Neural progenitor cell (in vitro differentiated cells): Measurements from ENCODE around the gene KRTAP9-7. TPM values are rescaled to one million over a fixed set of nuclear protein-coding genes. Genes with fewer than 3 reads are reported as not detected.
"Not testable (repeated sequence)": the region's sequence is repeated elsewhere in the genome, so short reads cannot be mapped to it uniquely, and the experiment has no call there.

Experiments used
- DNase-seq: peaks from one replicate; pipeline ENCODE4 v3.0.0-alpha.2; 2016; ENCODE audit warnings: low spot score
- H2AFZ ChIP-seq: fragments of 200-600 bp; sonication (generic); replicated peaks from 2 replicates; pipeline ENCODE4 v1.6.1; 2016; ENCODE audit warnings: antibody characterized with exemption
- H3F3A ChIP-seq: fragments of 200-600 bp; sonication (generic); 2 replicates; pipeline ENCODE4 v1.6.1; 2016; ENCODE audit warnings: antibody characterized with exemption, low read depth
- H3K27ac ChIP-seq: fragments of 200-600 bp; sonication (generic); 2 replicates; pipeline ENCODE4 v1.5.1; 2016; ENCODE audit warnings: mild to moderate bottlenecking
- H3K27me3 ChIP-seq: fragments of 200-600 bp; sonication (generic); 2 replicates; pipeline ENCODE4 v1.6.1; 2016; ENCODE audit warnings: mild to moderate bottlenecking, moderate library complexity
- H3K36me3 ChIP-seq: fragments of 200-600 bp; sonication (generic); 2 replicates; pipeline ENCODE4 v1.5.1; 2016
- H3K4me1 ChIP-seq: fragments of 200-600 bp; sonication (generic); 2 replicates; pipeline ENCODE4 v1.6.1; 2016; ENCODE audit warnings: mixed run types
- H3K4me2 ChIP-seq: fragments of 200-600 bp; sonication (generic); 2 replicates; pipeline ENCODE4 v1.6.1; 2016
- H3K4me3 ChIP-seq: fragments of 200-600 bp; sonication (generic); 2 replicates; pipeline ENCODE4 v1.5.1; 2016
- H3K79me2 ChIP-seq: fragments of 200-600 bp; sonication (generic); 2 replicates; pipeline ENCODE4 v1.6.1; 2016; ENCODE audit warnings: low read depth
- H3K9ac ChIP-seq: fragments of 200-600 bp; sonication (generic); 2 replicates; pipeline ENCODE4 v1.6.1; 2016
- H3K9me3 ChIP-seq: fragments of 200-600 bp; sonication (generic); 2 replicates; pipeline ENCODE4 v1.5.1; 2016; ENCODE audit warnings: low read depth
- H4K20me1 ChIP-seq: fragments of 200-600 bp; sonication (generic); 2 replicates; pipeline ENCODE4 v1.6.1; 2016; ENCODE audit warnings: low read depth
- H3K27ac Mint-ChIP-seq: 3 replicates; pipeline ENCODE4 v1.8.0; 2021; ENCODE audit warnings: mixed read lengths
- H3K27me3 Mint-ChIP-seq: 2 replicates; pipeline ENCODE4 v1.8.0; 2022; ENCODE audit warnings: low read depth, mild to moderate bottlenecking, inconsistent platforms, moderate library complexity, mixed read lengths; ENCODE audit not compliant: insufficient read depth
- H3K36me3 Mint-ChIP-seq: 3 replicates; pipeline ENCODE4 v1.8.0; 2021; ENCODE audit warnings: mixed read lengths
- H3K4me1 Mint-ChIP-seq: 3 replicates; pipeline ENCODE4 v1.8.0; 2021; ENCODE audit warnings: mixed read lengths
- H3K4me3 Mint-ChIP-seq: 3 replicates; pipeline ENCODE4 v1.8.0; 2021; ENCODE audit warnings: mild to moderate bottlenecking, moderate library complexity, mixed read lengths
- H3K9me3 Mint-ChIP-seq: 3 replicates; pipeline ENCODE4 v1.8.0; 2020; ENCODE audit warnings: mixed read lengths
- EZH2 ChIP-seq: fragments of 200-600 bp; sonication (generic); IDR thresholded peaks from 2 replicates; pipeline ENCODE4 v1.6.1; 2017; ENCODE audit warnings: antibody characterized with exemption, mild to moderate bottlenecking, moderate library complexity
- EZH2phosphoT487 ChIP-seq: fragments of 200-600 bp; sonication (generic); IDR thresholded peaks from 2 replicates; pipeline ENCODE4 v1.6.1; 2017; ENCODE audit warnings: antibody characterized with exemption
- total RNA-seq: library from RNA; depleted of rRNA; stranded (reverse); fragments of >200 nt; gene quantifications from 2 replicates; pipeline ENCODE4 v1.2.3, GENCODE V29; 2015; ENCODE audit warnings: low replicate concordance
- TF ChIP-seq, protein P1 (sequence below): fragments of 200-600 bp; sonication (generic); IDR thresholded peaks from 2 replicates; pipeline ENCODE4 v1.5.1; 2017; ENCODE audit warnings: antibody characterized with exemption, mild to moderate bottlenecking

KRTAP9-7 gene
- total RNA-seq, 1 donor from 2014 or later: not detected

DNA sequence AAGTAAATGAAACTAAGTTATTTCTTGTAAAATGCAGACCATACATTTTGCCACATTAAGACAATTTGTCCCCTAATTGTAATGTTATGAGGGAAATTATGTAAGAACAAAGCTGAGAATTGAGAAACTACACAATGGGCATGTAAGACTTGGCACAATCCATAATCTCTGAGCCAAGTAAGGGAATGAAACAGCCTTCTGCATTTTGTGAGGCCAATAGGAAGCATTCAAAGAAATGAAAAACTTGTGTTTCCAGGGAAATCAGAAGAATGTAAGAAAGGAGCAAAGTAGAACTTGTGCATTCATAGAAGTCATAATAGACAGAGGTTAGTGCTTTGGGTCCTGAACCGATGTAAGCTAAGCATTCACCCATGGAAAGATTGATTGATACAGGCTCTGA is 24.2 kb upstream of the KRTAP9-7 start:
- no peaks in the 10 kb centered on the region for H4K20me1 ChIP-seq
- Mint-ChIP-seq H3K4me3 (no peak overlapping the region), H3K4me1 (no peaks in the 10 kb centered on the region), H3K27ac (no peak overlapping the region), H3K36me3 (no peaks in the 10 kb centered on the region), H3K27me3 (peaks cover 13% of the 10 kb centered on the region), H3K9me3 (no peaks in the 10 kb centered on the region)
- no peaks in the 10 kb centered on the region for H3K9me3 ChIP-seq
- no peak overlapping the region for H3K9ac ChIP-seq
- no peaks in the 10 kb centered on the region for H3K79me2 ChIP-seq
- no peak overlapping the region for H3K4me3 ChIP-seq
- no peak overlapping the region for H2AFZ ChIP-seq
- H3F3A ChIP-seq: no peaks in the 10 kb centered on the region
- no peak for DNase-seq
- TF ChIP-seq EZH2: no peak
- no peak for TF ChIP-seq EZH2phosphoT487
- TF ChIP-seq, protein P1, sequence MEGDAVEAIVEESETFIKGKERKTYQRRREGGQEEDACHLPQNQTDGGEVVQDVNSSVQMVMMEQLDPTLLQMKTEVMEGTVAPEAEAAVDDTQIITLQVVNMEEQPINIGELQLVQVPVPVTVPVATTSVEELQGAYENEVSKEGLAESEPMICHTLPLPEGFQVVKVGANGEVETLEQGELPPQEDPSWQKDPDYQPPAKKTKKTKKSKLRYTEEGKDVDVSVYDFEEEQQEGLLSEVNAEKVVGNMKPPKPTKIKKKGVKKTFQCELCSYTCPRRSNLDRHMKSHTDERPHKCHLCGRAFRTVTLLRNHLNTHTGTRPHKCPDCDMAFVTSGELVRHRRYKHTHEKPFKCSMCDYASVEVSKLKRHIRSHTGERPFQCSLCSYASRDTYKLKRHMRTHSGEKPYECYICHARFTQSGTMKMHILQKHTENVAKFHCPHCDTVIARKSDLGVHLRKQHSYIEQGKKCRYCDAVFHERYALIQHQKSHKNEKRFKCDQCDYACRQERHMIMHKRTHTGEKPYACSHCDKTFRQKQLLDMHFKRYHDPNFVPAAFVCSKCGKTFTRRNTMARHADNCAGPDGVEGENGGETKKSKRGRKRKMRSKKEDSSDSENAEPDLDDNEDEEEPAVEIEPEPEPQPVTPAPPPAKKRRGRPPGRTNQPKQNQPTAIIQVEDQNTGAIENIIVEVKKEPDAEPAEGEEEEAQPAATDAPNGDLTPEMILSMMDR: no peak
- no peaks in the 10 kb centered on the region for H3K36me3 ChIP-seq
- H3K27me3 ChIP-seq: no peaks in the 10 kb centered on the region
- H3K27ac ChIP-seq: no peak overlapping the region
- no peaks in the 10 kb centered on the region for H3K4me1 ChIP-seq
- no peak overlapping the region for H3K4me2 ChIP-seq

GRCh38 chr17:41254861-41255260 is 20.6 kb upstream of the KRTAP9-7 start:
- Histone ChIP-seq H3K9ac (no peak overlapping the region), H3K9me3 (no peaks in the 10 kb centered on the region), H3F3A (no peaks in the 10 kb centered on the region), H2AFZ (no peak overlapping the region), H3K27me3 (no peaks in the 10 kb centered on the region), H3K4me1 (no peaks in the 10 kb centered on the region), H3K4me3 (no peak overlapping the region), H3K27ac (no peak overlapping the region), H3K79me2 (no peaks in the 10 kb centered on the region), H3K36me3 (no peaks in the 10 kb centered on the region), H3K4me2 (no peak overlapping the region), H4K20me1 (no peaks in the 10 kb centered on the region)
- Mint-ChIP-seq H3K36me3 (no peaks in the 10 kb centered on the region), H3K27ac (no peak overlapping the region), H3K4me3 (no peak overlapping the region), H3K9me3 (no peaks in the 10 kb centered on the region), H3K4me1 (no peaks in the 10 kb centered on the region), H3K27me3 (peaks cover 7% of the 10 kb centered on the region)
- TF ChIP-seq, protein P1: no peak
- no peak for TF ChIP-seq EZH2
- no peak for TF ChIP-seq EZH2phosphoT487
- no peak for DNase-seq

DNA sequence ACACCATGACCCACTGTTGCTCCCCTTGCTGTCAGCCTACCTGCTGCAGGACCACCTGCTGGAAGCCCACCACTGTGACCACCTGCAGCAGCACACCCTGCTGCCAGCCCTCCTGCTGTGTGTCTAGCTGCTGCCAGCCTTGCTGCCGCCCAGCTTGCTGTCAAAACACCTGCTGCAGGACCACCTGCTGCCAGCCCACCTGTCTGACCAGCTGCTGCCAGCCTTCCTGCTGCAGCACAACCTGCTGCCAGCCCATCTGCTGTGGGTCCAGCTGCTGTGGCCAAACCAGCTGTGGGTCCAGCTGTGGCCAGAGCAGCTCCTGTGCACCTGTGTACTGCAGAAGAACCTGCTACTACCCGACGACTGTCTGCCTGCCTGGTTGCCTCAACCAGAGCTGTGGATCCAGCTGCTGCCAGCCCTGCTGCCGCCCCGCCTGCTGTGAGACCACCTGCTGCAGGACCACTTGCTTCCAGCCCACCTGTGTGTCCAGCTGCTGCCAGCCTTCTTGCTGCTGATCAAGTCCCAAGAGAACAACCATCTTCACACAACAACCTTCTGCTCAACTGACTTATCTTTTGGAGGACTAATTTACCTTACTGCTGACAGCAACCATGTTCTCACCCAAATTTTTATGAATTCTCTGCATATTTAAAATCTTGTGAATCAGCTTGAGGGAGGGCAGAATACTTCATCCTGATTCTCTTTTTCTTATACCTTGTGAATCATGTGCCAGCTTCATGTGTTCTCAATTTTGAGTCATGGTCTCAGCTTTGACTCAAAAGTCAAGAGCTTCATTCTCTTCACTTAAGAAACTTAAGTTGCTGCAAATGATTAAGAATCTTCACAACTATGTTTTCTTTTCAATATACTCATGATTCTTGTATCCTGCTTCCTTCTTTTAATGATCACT is 19.9 kb upstream of the KRTAP9-7 start, which contains the start of gene KRTAP9-9:
Gene KRTAP9-9 (plus strand): TSS at position 4 of the 910 bp plus-strand sequence.
- not testable (repeated sequence) for H3K4me1 Mint-ChIP-seq, H3K4me3 Mint-ChIP-seq, DNase-seq, H3K27ac ChIP-seq, H3K79me2 ChIP-seq, H3K27me3 ChIP-seq, H3K4me1 ChIP-seq, H3K4me3 ChIP-seq, H4K20me1 ChIP-seq, H3K36me3 Mint-ChIP-seq, H3K9me3 Mint-ChIP-seq, H3K27me3 Mint-ChIP-seq, H3K9me3 ChIP-seq, H3K9ac ChIP-seq, H2AFZ ChIP-seq, H3K27ac Mint-ChIP-seq, H3K36me3 ChIP-seq, H3K4me2 ChIP-seq, H3F3A ChIP-seq

GRCh38 chr17:41256291-41256685 is 19.2 kb upstream of the KRTAP9-7 start:
- H3K36me3 Mint-ChIP-seq: no peaks in the 10 kb centered on the region
- peaks cover 7% of the 10 kb centered on the region for H3K27me3 Mint-ChIP-seq
- no peaks in the 10 kb centered on the region for H3K36me3 ChIP-seq
- H3K4me3 Mint-ChIP-seq: no peak overlapping the region
- no peak for DNase-seq
- TF ChIP-seq, protein P1: no peak
- TF ChIP-seq EZH2: no peak
- TF ChIP-seq EZH2phosphoT487: no peak
- no peak overlapping the region for H3K9ac ChIP-seq
- H4K20me1 ChIP-seq: no peaks in the 10 kb centered on the region
- H3K27ac ChIP-seq: no peak overlapping the region
- no peak overlapping the region for H3K4me3 ChIP-seq
- H3K27ac Mint-ChIP-seq: no peak overlapping the region
- no peaks in the 10 kb centered on the region for H3F3A ChIP-seq
- H3K4me1 ChIP-seq: no peaks in the 10 kb centered on the region
- H3K4me2 ChIP-seq: no peak overlapping the region
- H3K4me1 Mint-ChIP-seq: no peaks in the 10 kb centered on the region
- no peaks in the 10 kb centered on the region for H3K79me2 ChIP-seq
- no peaks in the 10 kb centered on the region for H3K27me3 ChIP-seq
- H3K9me3 ChIP-seq: no peaks in the 10 kb centered on the region
- H2AFZ ChIP-seq: no peak overlapping the region
- H3K9me3 Mint-ChIP-seq: no peaks in the 10 kb centered on the region
